Vagina (tissue), 2 donors: ENCODE results near the gene CCNL1. TPM values are rescaled to one million over a fixed set of nuclear protein-coding genes. Genes with fewer than 3 reads are reported as not detected.

Experiments
- DNase-seq, 2 donors: peaks; one replicate each; pipeline ENCODE4 v3.0.0-alpha.2; 2017; ENCODE audit errors: extremely low spot score in 2 of 2
- H3K27ac ChIP-seq: fragments of 200-600 bp; sonication (generic); one replicate; pipeline ENCODE4 v1.5.1; 2019
- H3K27me3 ChIP-seq: fragments of 200-600 bp; sonication (generic); one replicate; pipeline ENCODE4 v1.5.1; 2019
- H3K36me3 ChIP-seq, 2 donors: fragments of 200-600 bp; sonication (generic); one replicate each; pipeline ENCODE4 v1.5.1; 2017 to 2019
- H3K4me1 ChIP-seq: fragments of 200-600 bp; sonication (generic); one replicate; pipeline ENCODE4 v1.5.1; 2019
- H3K4me3 ChIP-seq, 2 donors: fragments of 200-600 bp; sonication (generic); 1 replicate in 1 of 2; 2 replicates in 1 of 2; pipeline ENCODE4 v1.5.1; 2016 to 2019
- H3K9me3 ChIP-seq: fragments of 200-600 bp; sonication (generic); one replicate; pipeline ENCODE4 v1.5.1; 2019
- CTCF ChIP-seq, 3 experiments: fragments of 450-650 bp in 2 of 3; fragments of 200-600 bp in 1 of 3; sonication (generic) in 1 of 3; IDR thresholded peaks; one replicate each; pipeline ENCODE4 v1.5.1; 2017 to 2019; ENCODE audit warnings: antibody characterized with exemption in 3 of 3, mild to moderate bottlenecking in 2 of 3, moderate library complexity in 2 of 3
- POLR2A ChIP-seq, 2 donors: fragments of 450-650 bp; IDR thresholded peaks; one replicate each; pipeline ENCODE4 v1.6.1; 2017; ENCODE audit warnings: antibody characterized with exemption in 2 of 2, mild to moderate bottlenecking in 2 of 2, moderate library complexity in 2 of 2
- POLR2AphosphoS5 ChIP-seq, 2 donors: sonication (generic); formaldehyde crosslinking; IDR thresholded peaks; one replicate each; pipeline ENCODE4 v1.9.0; 2017; ENCODE audit warnings: antibody characterized with exemption in 2 of 2, mild to moderate bottlenecking in 2 of 2, low read depth in 1 of 2; ENCODE audit not compliant: insufficient read depth in 1 of 2
- intact Hi-C: fragments of 100-400 bp; cut with DNase I; formaldehyde crosslinking; loops from one replicate; pipeline ENCODE4 v1.15.1; 2023
- total RNA-seq: library from RNA; depleted of rRNA; stranded (reverse); fragments of >200 nt; gene quantifications from one replicate; pipeline ENCODE4 v1.2.3, GENCODE V29; 2016

Gene CCNL1
- total RNA-seq, 1 donor from 2014 or later: 269 TPM

GRCh38 chr3:157128771-157129681, 30.9 kb downstream of the CCNL1 start:
- H3K36me3 ChIP-seq: no peaks in the 10 kb centered on the region
- H3K27me3 ChIP-seq: no peaks in the 10 kb centered on the region
- TF ChIP-seq POLR2AphosphoS5 (IDR thresholded peaks at IDR 0.05; ENCODE audit: insufficient read depth in 1 of 2, low read depth in 1 of 2) (no peak), CTCF (IDR thresholded peaks at IDR 0.05) (no peak), POLR2A (IDR thresholded peaks at IDR 0.05) (no peak)
- no peaks in the 10 kb centered on the region for H3K9me3 ChIP-seq
- H3K27ac ChIP-seq: peak overlapping the region; percentile 67
- peaks cover 33% of the 10 kb centered on the region for H3K4me1 ChIP-seq
- no peak overlapping the region for H3K4me3 ChIP-seq
- DNase-seq: no peak
- intact Hi-C loops: loop anchor here (5.0 kb wide), 1 partner anchor 452 kb away; no protein-coding TSS in a partner anchor

- TF ChIP-seq POLR2AphosphoS5 (IDR thresholded peaks at IDR 0.05; ENCODE audit: insufficient read depth in 1 of 2, low read depth in 1 of 2) (peak in 1 of 2 donors; percentile 29), CTCF (IDR thresholded peaks at IDR 0.05) (no peak)
- no peaks in the 10 kb centered on the region for H3K36me3 ChIP-seq
- no peak overlapping the region for H3K4me3 ChIP-seq
- intact Hi-C loops: loop anchor here (2.0 to 5.0 kb wide), 2 partner anchors 39 to 451 kb away; no protein-coding TSS in a partner anchor
- no peaks in the 10 kb centered on the region for H3K27me3 ChIP-seq
- H3K9me3 ChIP-seq: no peaks in the 10 kb centered on the region
- H3K4me1 ChIP-seq: peaks cover 33% of the 10 kb centered on the region
- DNase-seq: peak in 1 of 2 donors; percentile 97
- peak overlapping the region; percentile 8 for H3K27ac ChIP-seq
Observed at GRCh38 chr3:157127831-157128767, 31.8 kb downstream of the CCNL1 start.

- TF ChIP-seq POLR2AphosphoS5 (IDR thresholded peaks at IDR 0.05; ENCODE audit: insufficient read depth in 1 of 2, low read depth in 1 of 2) (no peak), POLR2A (IDR thresholded peaks at IDR 0.05) (no peak), CTCF (IDR thresholded peaks at IDR 0.05) (no peak)
- Histone ChIP-seq H3K27ac (no peak overlapping the region), H3K9me3 (no peaks in the 10 kb centered on the region), H3K36me3 (no peaks in the 10 kb centered on the region), H3K27me3 (no peaks in the 10 kb centered on the region), H3K4me3 (no peak overlapping the region), H3K4me1 (peaks cover 33% of the 10 kb centered on the region)
- intact Hi-C loops: loop anchor here (2.0 to 5.0 kb wide), 2 partner anchors 38 to 450 kb away; no protein-coding TSS in a partner anchor
- no peak for DNase-seq
Observed at GRCh38 chr3:157127268-157127667, 32.7 kb downstream of the CCNL1 start.

- no peaks in the 10 kb centered on the region for H3K36me3 ChIP-seq
- intact Hi-C loops: loop anchor here (2.0 to 5.0 kb wide), 2 partner anchors 38 to 449 kb away; no protein-coding TSS in a partner anchor
- H3K4me1 ChIP-seq: peaks cover 33% of the 10 kb centered on the region
- H3K4me3 ChIP-seq: no peak overlapping the region
- DNase-seq: no peak
- H3K9me3 ChIP-seq: no peaks in the 10 kb centered on the region
- no peaks in the 10 kb centered on the region for H3K27me3 ChIP-seq
- no peak for TF ChIP-seq POLR2AphosphoS5 (IDR thresholded peaks at IDR 0.05; ENCODE audit: insufficient read depth in 1 of 2, low read depth in 1 of 2)
- TF ChIP-seq POLR2A (IDR thresholded peaks at IDR 0.05): no peak
- TF ChIP-seq CTCF (IDR thresholded peaks at IDR 0.05): no peak
- H3K27ac ChIP-seq: no peak overlapping the region
Observed at GRCh38 chr3:157126365-157126764, 33.6 kb downstream of the CCNL1 start.
